K562 (cell line): ENCODE data around the gene ARL8A. TPM values are rescaled to one million over a fixed set of nuclear protein-coding genes. Genes with fewer than 3 reads are reported as not detected.

Experiments
- BCOR ChIP-seq: fragments of 450-650 bp; IDR thresholded peaks from 2 replicates; pipeline ENCODE4 v1.6.1; 2016
- C11orf30 ChIP-seq: fragments of 450-650 bp; IDR thresholded peaks from 2 replicates; pipeline ENCODE4 v1.6.1; 2016; ENCODE audit warnings: low read depth, mild to moderate bottlenecking
- CBX2 ChIP-seq: fragments of 200-600 bp; sonication (generic); IDR thresholded peaks from one replicate; pipeline ENCODE4 v1.6.1; 2012; ENCODE audit warnings: mild to moderate bottlenecking, low read length, inconsistent platforms; ENCODE audit not compliant: insufficient read depth, poor library complexity, severe bottlenecking
- EP300 ChIP-seq: IDR thresholded peaks from 2 replicates; pipeline ENCODE4 v1.6.1; 2012; ENCODE audit warnings: low read length, improper control_type of control experiment
- HDAC1 ChIP-seq, 2 experiments: fragments of 450-650 bp; IDR thresholded peaks; 2 replicates each; pipeline ENCODE4 v1.6.1; 2016 to 2017; ENCODE audit warnings: inconsistent platforms in 1 of 2, mild to moderate bottlenecking in 1 of 2, moderate library complexity in 1 of 2
- HDAC3 ChIP-seq: fragments of 450-650 bp; IDR thresholded peaks from 2 replicates; pipeline ENCODE4 v1.6.1; 2018; ENCODE audit warnings: borderline replicate concordance, mild to moderate bottlenecking, moderate library complexity; ENCODE audit not compliant: partially characterized antibody
- JUN ChIP-seq, 2 experiments: sonication (generic) in 1 of 2; formaldehyde crosslinking in 1 of 2; IDR thresholded peaks; 2 replicates each; pipeline versions ENCODE4 v1.6.1 to v1.8.0; 2012 to 2022; ENCODE audit warnings: borderline replicate concordance in 2 of 2, mild to moderate bottlenecking in 2 of 2, improper control_type of control experiment in 1 of 2, low read depth in 1 of 2, low read length in 1 of 2, missing genetic modification reagents in 1 of 2
- KHSRP ChIP-seq: fragments of 450-650 bp; IDR thresholded peaks from 2 replicates; pipeline ENCODE4 v1.6.1; 2017
- MAFG ChIP-seq: fragments of 450-650 bp; conservative IDR thresholded peaks from 2 replicates; pipeline ENCODE4 v1.6.1; 2016; ENCODE audit warnings: missing genetic modification characterization, missing compliant biosample characterization
- MBD2 ChIP-seq: sonication (generic); IDR thresholded peaks from 2 replicates; pipeline ENCODE4 v1.6.1; 2016; ENCODE audit warnings: low read depth, borderline replicate concordance
- MED1 ChIP-seq: sonication (generic); formaldehyde crosslinking; IDR thresholded peaks from 2 replicates; pipeline ENCODE4 v1.8.1; 2023; ENCODE audit warnings: missing genetic modification reagents, borderline replicate concordance
- MYC ChIP-seq, 2 experiments: fragments of 250-450 bp in 1 of 2; sonication (Bioruptor Pico) in 1 of 2; IDR thresholded peaks; 2 replicates each; pipeline versions ENCODE4 v1.5.1 to v1.6.1; 2012 to 2021; ENCODE audit warnings: low read depth in 2 of 2, borderline replicate concordance in 1 of 2, improper control_type of control experiment in 1 of 2, low read length in 1 of 2, mild to moderate bottlenecking in 1 of 2, moderate library complexity in 1 of 2
- NFE2L1 ChIP-seq: fragments of 450-650 bp; IDR thresholded peaks from 2 replicates; pipeline ENCODE4 v1.6.1; 2016; ENCODE audit warnings: missing genetic modification characterization, low read depth, mild to moderate bottlenecking, missing compliant biosample characterization, moderate library complexity, borderline replicate concordance
- NRF1 ChIP-seq, 2 experiments: fragments of 450-650 bp; IDR thresholded peaks in 1 of 2; conservative IDR thresholded peaks in 1 of 2; 2 replicates each; pipeline ENCODE4 v1.6.1; 2014; ENCODE audit warnings: mild to moderate bottlenecking in 2 of 2
- RAD21 ChIP-seq, 2 experiments: fragments of 250-450 bp in 1 of 2; fragments of 450-650 bp in 1 of 2; sonication (Bioruptor Pico) in 1 of 2; formaldehyde crosslinking in 1 of 2; IDR thresholded peaks in 1 of 2; conservative IDR thresholded peaks in 1 of 2; 2 replicates each; pipeline versions ENCODE4 v1.4.0 to v1.8.0; 2020 to 2022; ENCODE audit warnings: mild to moderate bottlenecking in 2 of 2, moderate library complexity in 1 of 2
- RB1 ChIP-seq: fragments of 450-650 bp; IDR thresholded peaks from 2 replicates; pipeline ENCODE4 v1.6.1; 2017; ENCODE audit warnings: low read depth, mild to moderate bottlenecking
- SMARCA4 ChIP-seq: fragments of 450-650 bp; IDR thresholded peaks from 2 replicates; pipeline ENCODE4 v1.6.1; 2016
- SP2 ChIP-seq: IDR thresholded peaks from 2 replicates; pipeline ENCODE4 v1.6.1; 2011; ENCODE audit warnings: mild to moderate bottlenecking, low read depth, low read length, moderate library complexity; ENCODE audit not compliant: poor library complexity, severe bottlenecking; ENCODE audit errors: extremely low read depth
- SRF ChIP-seq, 2 experiments: fragments of 250-450, 450-650 bp in 1 of 2; sonication (Bioruptor Pico) in 1 of 2; sonication (generic) in 1 of 2; formaldehyde crosslinking; IDR thresholded peaks; 2 replicates each; pipeline versions ENCODE4 v1.5.0 to v1.5.1; 2020 to 2022; ENCODE audit warnings: mild to moderate bottlenecking in 1 of 2, missing genetic modification reagents in 1 of 2
- SRSF7 ChIP-seq: fragments of 200-400 bp; formaldehyde crosslinking; optimal IDR thresholded peaks from 2 replicates; pipeline ENCODE3; 2017; ENCODE audit warnings: mild to moderate bottlenecking, low read depth, low read length
- ZC3H8 ChIP-seq: fragments of 450-650 bp; IDR thresholded peaks from 2 replicates; pipeline ENCODE4 v1.6.1; 2017
- ZNF24 ChIP-seq: fragments of 450-650 bp; IDR thresholded peaks from 2 replicates; pipeline ENCODE4 v1.6.1; 2016
- ZNF41 ChIP-seq: fragments of 250-450 bp; sonication (Bioruptor Pico); conservative IDR thresholded peaks from 2 replicates; pipeline ENCODE4 v1.4.0; 2020; ENCODE audit warnings: mild to moderate bottlenecking
- polyA plus RNA-seq, 8 experiments: library from polyadenylated mRNA; depleted of rRNA in 4 of 8; stranded (reverse) in 5 of 8; unstranded in 3 of 8; fragments of >200 nt; fragmentation: Nextera tagmentation in 2 of 8; fragmentation: Illumina TruSeq in 1 of 8; extraction: Ambion mirVana in 2 of 8; extraction: Trizol in 1 of 8; gene quantifications; 2 replicates each; pipeline versions ENCODE4 v1.2.1 to v1.2.3, GENCODE V29; 2011 to 2014; ENCODE audit warnings: inconsistent platforms in 1 of 8, missing spikeins in 1 of 8
- total RNA-seq, 7 experiments: library from RNA; depleted of rRNA in 6 of 7; stranded (reverse); fragments of >200 nt in 6 of 7; fragmentation: Illumina TruSeq in 2 of 7; extraction: Trizol in 2 of 7; gene quantifications; 2 replicates each; pipeline versions ENCODE4 v1.2.1 to v1.2.3, GENCODE V29; 2011 to 2021; ENCODE audit warnings: low replicate concordance in 1 of 7
- TF ChIP-seq, protein P1 (sequence below), 3 experiments: fragments of 200-800 bp in 1 of 3; fragments of 250-450 bp in 1 of 3; fragments of 450-650 bp in 1 of 3; sonication (Bioruptor Pico) in 1 of 3; sonication (Bioruptor generic) in 1 of 3; formaldehyde crosslinking in 1 of 3; IDR thresholded peaks; 2 replicates each; pipeline versions ENCODE4 v1.6.1 to v1.8.0; 2016 to 2022; ENCODE audit warnings: mild to moderate bottlenecking in 2 of 3, missing genetic modification characterization in 2 of 3, missing compliant biosample characterization in 1 of 3, moderate library complexity in 1 of 3
- TF ChIP-seq, protein P2 (sequence below): fragments of 250-450 bp; sonication (Bioruptor Pico); IDR thresholded peaks from 2 replicates; pipeline ENCODE4 v1.5.0; 2021

ARL8A gene
- total and polyA plus RNA-seq, 9 of the 15 experiments (the other 6 are each of a cell fraction or from before 2014, with no cell fraction given) = 0.17 to 27.3 (median 15.6) TPM

DNA sequence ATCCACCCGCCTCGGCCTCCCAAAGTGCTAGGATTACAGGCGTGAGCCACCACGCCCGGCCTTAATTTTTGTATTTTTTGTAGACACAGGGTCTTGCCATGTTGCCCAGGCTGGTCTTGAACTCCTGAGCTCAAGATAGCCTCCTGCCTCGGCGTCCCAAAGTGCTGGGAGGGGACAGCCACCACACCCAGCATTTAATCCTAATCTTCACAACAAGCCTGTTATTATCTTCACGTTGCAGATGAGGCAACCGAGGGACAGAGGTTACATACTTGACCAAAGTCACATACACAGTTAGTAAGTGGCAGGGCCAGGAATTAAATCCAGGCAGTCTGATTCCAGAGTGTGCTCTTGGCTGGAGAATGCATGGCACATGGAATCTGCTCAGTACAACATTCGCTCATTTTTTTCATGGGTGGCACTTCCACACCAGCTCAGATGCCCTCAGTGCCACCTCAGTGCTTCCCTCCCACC lies 26.6 kb downstream of the ARL8A start (continued):
- TF ChIP-seq, protein P1, sequence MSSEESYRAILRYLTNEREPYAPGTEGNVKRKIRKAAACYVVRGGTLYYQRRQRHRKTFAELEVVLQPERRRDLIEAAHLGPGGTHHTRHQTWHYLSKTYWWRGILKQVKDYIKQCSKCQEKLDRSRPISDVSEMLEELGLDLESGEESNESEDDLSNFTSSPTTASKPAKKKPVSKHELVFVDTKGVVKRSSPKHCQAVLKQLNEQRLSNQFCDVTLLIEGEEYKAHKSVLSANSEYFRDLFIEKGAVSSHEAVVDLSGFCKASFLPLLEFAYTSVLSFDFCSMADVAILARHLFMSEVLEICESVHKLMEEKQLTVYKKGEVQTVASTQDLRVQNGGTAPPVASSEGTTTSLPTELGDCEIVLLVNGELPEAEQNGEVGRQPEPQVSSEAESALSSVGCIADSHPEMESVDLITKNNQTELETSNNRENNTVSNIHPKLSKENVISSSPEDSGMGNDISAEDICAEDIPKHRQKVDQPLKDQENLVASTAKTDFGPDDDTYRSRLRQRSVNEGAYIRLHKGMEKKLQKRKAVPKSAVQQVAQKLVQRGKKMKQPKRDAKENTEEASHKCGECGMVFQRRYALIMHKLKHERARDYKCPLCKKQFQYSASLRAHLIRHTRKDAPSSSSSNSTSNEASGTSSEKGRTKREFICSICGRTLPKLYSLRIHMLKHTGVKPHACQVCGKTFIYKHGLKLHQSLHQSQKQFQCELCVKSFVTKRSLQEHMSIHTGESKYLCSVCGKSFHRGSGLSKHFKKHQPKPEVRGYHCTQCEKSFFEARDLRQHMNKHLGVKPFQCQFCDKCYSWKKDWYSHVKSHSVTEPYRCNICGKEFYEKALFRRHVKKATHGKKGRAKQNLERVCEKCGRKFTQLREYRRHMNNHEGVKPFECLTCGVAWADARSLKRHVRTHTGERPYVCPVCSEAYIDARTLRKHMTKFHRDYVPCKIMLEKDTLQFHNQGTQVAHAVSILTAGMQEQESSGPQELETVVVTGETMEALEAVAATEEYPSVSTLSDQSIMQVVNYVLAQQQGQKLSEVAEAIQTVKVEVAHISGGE (CRISPR knock-in tag; IDR thresholded peaks at IDR 0.05) = 0 out of 6 replicates have a peak, but pooled peaks of 1 of the 3 experiments have one; percentile 14
- TF ChIP-seq EP300 (peak; percentile 96), C11orf30 (0 out of 2 replicates have a peak, but pooled peaks have one; percentile 5), MED1 (CRISPR knock-in tag) (no peak), SRSF7 (no peak), SMARCA4 (peak; percentile 89), SRF (CRISPR knock-in tag; IDR thresholded peaks at IDR 0.05) (no peak; a peak in 2 of 4 replicates), ZC3H8 (no peak), RAD21 (CRISPR knock-in tag; conservative IDR thresholded peaks at IDR 0.05 in 1 of 2, IDR thresholded peaks at IDR 0.05 in 1 of 2) (peak in 1 of 2 experiments; percentile 29; a peak in 2 of 4 replicates), RB1 (0 out of 2 replicates have a peak, but pooled peaks have one; percentile 31), SP2 (no peak), MYC (IDR thresholded peaks at IDR 0.05; ENCODE audit: low read depth, low read length) (peak; percentile 87), MYC (CRISPR knock-in tag; IDR thresholded peaks at IDR 0.05; ENCODE audit: borderline replicate concordance, low read depth) (no peak), BCOR (peak; percentile 96), CBX2 (no peak), ZNF41 (CRISPR knock-in tag) (no peak), ZNF24 (peak; percentile 56; the same call in 1 of the 2 replicates), JUN (IDR thresholded peaks at IDR 0.05; ENCODE audit: borderline replicate concordance, low read depth, low read length) (peak; percentile 83; the same call in 1 of the 2 replicates), JUN (CRISPR knock-in tag; IDR thresholded peaks at IDR 0.05; ENCODE audit: borderline replicate concordance) (no peak), KHSRP (no peak), MBD2 (no peak), HDAC1 (IDR thresholded peaks at IDR 0.05) (peak in 1 of 2 experiments; percentile 91; a peak in 2 of 4 replicates), HDAC3 (no peak), NRF1 (conservative IDR thresholded peaks at IDR 0.05 in 1 of 2, IDR thresholded peaks at IDR 0.05 in 1 of 2) (peak; percentile 34 to 38; a peak in 2 of 4 replicates), NFE2L1 (tag) (no peak), MAFG (tag) (no peak)
- TF ChIP-seq, protein P2, sequence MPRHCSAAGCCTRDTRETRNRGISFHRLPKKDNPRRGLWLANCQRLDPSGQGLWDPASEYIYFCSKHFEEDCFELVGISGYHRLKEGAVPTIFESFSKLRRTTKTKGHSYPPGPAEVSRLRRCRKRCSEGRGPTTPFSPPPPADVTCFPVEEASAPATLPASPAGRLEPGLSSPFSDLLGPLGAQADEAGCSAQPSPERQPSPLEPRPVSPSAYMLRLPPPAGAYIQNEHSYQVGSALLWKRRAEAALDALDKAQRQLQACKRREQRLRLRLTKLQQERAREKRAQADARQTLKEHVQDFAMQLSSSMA (CRISPR knock-in tag) = no peak
